WI38 (cell line): ENCODE results near the gene IRF9.

Experiments used
- H3K4me3 ChIP-seq: 2 replicates; pipeline ENCODE4 v1.5.1; 2011; ENCODE audit warnings: low read depth, mild to moderate bottlenecking, control low read depth, low read length
- TF ChIP-seq, protein P1 (sequence below): IDR thresholded peaks from 2 replicates; pipeline ENCODE4 v1.5.1; 2012; ENCODE audit warnings: low read depth, mild to moderate bottlenecking, control low read depth, low read length

Gene IRF9, protein sequence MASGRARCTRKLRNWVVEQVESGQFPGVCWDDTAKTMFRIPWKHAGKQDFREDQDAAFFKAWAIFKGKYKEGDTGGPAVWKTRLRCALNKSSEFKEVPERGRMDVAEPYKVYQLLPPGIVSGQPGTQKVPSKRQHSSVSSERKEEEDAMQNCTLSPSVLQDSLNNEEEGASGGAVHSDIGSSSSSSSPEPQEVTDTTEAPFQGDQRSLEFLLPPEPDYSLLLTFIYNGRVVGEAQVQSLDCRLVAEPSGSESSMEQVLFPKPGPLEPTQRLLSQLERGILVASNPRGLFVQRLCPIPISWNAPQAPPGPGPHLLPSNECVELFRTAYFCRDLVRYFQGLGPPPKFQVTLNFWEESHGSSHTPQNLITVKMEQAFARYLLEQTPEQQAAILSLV

DNA sequence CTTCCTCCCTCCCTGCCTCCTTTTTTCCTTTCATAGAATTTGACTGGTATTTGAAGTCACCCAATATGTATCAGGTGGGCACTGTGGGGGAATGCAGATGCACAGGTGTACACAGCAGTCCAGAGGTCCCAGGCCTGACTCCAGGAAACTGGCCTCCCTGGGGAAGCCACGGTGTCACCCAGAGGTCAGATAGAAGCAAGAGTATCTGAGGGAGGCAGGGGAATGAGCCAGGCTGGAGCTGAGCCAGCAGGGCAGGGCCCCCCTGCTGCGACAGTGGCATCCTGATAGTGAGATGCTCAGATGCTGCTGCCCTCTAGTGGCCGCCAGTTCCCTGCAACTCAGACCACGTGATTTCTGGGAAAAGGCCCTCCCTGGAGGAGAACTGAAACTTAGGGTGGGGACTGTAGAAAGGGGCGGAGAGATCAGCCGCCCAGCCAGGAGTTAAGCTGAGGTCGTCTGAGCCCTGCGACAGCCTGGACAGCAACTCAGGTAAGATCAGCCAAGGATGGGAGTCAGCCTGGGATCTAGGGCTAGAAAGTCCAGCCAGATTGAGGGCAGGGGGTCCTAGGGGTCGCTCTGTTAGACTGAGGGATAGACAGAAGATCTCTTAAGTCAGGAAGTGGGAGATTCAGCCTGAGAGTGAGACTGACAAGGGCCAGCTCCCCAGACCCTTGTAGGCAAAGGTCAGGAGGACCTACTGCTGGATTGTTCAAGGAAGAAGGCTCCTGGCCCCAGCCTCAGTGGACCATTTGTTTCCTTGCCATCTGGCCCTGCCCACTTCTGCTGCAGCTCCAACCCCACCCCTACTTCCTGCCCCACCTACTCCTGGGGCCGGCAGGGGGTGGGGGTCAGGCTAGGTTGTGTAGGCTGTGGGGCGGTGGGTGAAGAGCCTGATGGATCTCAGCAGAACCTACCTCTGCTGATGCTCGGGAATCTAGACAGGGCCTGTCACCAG lies at the start of gene IRF9:
TSS of gene IRF9 (plus strand) at position 416 of the 955 bp plus-strand sequence. CDS start 880 bp downstream, outside the sequence.
- TF ChIP-seq, protein P1, sequence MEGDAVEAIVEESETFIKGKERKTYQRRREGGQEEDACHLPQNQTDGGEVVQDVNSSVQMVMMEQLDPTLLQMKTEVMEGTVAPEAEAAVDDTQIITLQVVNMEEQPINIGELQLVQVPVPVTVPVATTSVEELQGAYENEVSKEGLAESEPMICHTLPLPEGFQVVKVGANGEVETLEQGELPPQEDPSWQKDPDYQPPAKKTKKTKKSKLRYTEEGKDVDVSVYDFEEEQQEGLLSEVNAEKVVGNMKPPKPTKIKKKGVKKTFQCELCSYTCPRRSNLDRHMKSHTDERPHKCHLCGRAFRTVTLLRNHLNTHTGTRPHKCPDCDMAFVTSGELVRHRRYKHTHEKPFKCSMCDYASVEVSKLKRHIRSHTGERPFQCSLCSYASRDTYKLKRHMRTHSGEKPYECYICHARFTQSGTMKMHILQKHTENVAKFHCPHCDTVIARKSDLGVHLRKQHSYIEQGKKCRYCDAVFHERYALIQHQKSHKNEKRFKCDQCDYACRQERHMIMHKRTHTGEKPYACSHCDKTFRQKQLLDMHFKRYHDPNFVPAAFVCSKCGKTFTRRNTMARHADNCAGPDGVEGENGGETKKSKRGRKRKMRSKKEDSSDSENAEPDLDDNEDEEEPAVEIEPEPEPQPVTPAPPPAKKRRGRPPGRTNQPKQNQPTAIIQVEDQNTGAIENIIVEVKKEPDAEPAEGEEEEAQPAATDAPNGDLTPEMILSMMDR: peak; percentile 76
- H3K4me3 ChIP-seq: peak within 1 kb of the TSS; percentile 68

DNA sequence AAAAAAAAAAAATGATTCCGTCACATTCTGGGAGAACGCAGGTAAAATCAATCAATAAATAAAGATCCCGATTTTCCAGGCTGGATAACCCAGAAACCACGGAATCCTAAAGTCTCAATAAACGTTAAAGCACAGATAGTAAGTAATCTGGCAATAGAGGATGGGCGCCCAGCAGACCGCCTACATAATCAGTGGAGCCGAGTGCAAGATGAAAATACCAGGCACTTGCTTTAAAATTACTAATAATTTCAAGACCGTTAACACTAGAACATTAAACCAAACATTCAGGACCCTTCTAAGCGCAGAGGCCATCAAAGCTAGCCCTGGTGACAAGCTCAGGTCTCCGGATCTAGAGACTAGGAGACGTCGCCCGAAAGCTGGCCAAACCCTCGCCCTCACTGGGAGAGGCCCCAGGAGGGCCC lies 47.7 kb upstream of the IRF9 start:
- H3K4me3 ChIP-seq: peak overlapping the region; percentile 72
- TF ChIP-seq, protein P1: no peak

DNA sequence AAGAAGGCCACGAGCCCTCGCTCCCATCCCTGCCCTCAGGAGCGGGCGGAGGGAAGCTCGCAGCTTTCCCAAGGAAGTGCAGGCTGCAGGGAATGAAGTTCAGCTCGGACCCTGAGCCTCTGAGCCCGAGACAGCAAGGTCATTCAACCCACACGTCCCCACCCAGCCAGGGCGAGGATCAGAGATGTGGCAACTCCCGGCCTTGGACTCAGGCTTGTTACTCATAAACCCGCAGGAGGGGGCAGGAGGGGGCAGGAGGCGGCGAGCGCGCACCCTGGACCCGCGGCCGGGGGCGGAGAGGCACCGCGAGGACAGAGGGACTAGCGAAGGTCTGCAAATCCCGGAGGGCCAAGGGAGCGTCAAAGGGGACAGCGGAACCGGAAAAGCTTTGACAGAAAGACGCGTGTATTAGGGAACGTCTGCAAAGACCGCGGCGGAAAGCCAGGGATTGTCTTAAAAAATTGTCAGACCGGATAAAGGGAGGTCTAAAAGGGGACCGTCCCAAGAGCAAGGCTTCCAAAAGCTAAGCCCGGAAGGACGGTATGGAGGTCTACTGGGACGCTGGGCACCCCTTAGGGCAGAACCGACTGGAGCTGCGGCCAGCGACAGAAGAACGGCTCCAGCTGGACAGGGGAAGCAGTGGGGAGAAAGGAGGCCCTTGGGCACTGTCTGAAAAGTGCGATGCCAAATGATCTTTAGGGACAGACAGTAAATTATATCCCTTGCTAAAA lies 47.1 kb upstream of the IRF9 start:
- TF ChIP-seq, protein P1: no peak
- peak overlapping the region; percentile 72 for H3K4me3 ChIP-seq

DNA sequence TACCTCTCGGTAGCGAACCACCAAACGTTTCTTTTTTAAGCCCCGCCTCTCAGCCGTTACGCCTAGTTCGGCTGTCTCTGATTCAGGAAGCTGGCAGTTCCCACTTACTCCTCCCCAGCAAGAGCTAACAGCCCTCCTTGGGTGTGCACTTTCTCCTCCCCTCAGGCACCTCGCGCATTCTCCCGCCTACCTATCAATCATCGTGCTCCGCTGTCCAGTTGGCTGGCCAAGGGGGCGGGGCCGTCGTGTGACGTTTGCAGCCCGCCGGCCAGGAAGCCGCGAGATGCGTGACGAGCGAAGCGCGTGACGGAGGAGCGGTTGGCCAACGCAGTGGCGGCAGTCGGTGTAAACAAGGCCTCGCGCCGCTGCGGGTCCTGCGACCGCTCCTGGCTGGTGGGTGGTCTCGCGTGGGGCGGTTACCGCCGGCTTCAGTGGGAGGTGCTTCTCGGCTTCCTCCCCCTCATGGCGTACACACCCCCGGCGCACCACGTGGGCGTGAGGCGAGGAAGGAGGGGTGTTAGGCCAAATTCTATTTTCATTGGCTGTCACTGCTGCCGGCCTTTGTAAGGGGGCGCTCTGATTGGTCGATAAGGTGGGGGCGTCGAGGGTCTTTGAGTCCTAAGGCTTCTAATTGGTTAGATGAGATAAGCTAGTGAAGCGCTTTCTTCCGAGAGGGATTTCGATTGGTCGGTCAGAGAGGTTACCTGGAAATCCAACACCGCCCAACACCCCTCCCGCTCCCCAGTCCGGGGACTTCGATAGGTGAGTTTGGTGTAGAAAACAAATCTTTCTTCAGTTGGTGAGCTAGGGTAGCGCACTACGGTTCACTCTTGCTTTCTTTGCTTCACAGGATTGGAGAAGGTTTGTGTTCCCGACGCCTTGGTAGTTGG lies 46.3 kb upstream of the IRF9 start, which contains the start of the genes DCAF11 and NRL:
TSS of gene DCAF11 (plus strand) at position 246 of the 890 bp plus-strand sequence. CDS start 818 bp downstream, outside the sequence.
TSS of gene NRL (minus strand) at position 418 of the 890 bp plus-strand sequence. CDS start 32,101 bp downstream, outside the sequence.
- TF ChIP-seq, protein P1: no peak
- H3K4me3 ChIP-seq: peak within 1 kb of the TSS; percentile 72

DNA sequence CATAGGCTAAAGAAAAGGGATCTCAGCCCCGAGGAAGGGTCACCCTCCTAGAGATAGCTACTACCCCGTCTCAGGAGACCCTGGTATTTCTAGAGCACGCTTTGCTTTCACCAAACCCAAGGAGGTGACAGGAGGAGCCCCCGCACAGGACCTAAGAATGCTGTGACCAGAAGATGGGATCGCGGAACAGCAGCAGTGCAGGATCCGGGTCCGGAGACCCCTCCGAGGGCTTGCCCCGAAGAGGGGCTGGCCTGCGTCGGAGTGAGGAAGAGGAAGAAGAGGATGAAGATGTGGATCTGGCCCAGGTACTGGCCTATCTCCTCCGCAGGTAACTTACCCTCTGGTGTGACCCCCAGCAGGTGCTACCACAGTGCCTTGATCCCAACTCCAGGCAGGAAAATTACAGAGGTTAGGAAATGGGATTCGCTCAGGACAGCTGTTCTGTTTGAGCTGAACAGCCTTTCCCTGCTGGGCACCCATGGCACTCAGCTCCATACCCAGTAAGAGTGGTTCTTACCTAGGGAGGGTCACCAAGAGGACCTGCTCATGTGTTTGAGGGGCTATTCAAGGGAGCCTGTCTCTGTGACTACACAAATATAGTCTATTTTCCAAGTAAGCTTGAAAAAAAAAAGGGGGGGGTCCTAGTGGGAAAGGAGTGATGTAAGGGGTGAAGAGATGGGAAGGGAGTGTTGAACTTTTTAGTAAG lies 45.5 kb upstream of the IRF9 start:
- TF ChIP-seq, protein P1: no peak
- peak overlapping the region; percentile 72 for H3K4me3 ChIP-seq
